OCI-LY7 (cell line): ENCODE measurements around the gene DIAPH2. TPM values are rescaled to one million over a fixed set of nuclear protein-coding genes. Genes with fewer than 3 reads are reported as not detected.

Experiments
- BruUV-seq: library from RNA; stranded (reverse); fragments of 400-500 nt; replicated peaks from 2 replicates; lab custom pipeline; 2021; lab: Mats Ljungman, UMichigan
- CTCF ChIA-PET: fragments of 300-600 bp; sonication (Branson Sonifier 250); formaldehyde crosslinking; loops from one replicate; lab custom pipeline; 2022; ENCODE audit warnings: antibody characterized with exemption; ENCODE audit not compliant: unreplicated experiment; lab: Charles Lee
- POLR2A ChIA-PET: fragments of 300-600 bp; sonication (Branson Sonifier 250); formaldehyde crosslinking; loops from one replicate; lab custom pipeline; 2022; ENCODE audit warnings: antibody characterized with exemption; lab: Charles Lee
- DNase-seq: peaks from one replicate; pipeline ENCODE4 v3.0.0-alpha.2; 2015; ENCODE audit warnings: low spot score
- H2AFZ ChIP-seq: fragments of 200-600 bp; sonication (generic), shearing (Covaris generic); 2 replicates; pipeline ENCODE4 v1.6.1; 2014; ENCODE audit warnings: mild to moderate bottlenecking, antibody characterized with exemption, low read length, moderate library complexity
- H3K27ac ChIP-seq: fragments of 200-600 bp; sonication (generic); 2 replicates; pipeline ENCODE4 v1.5.1; 2014; ENCODE audit warnings: mixed run types, low read depth, mild to moderate bottlenecking, moderate library complexity, low read length, inconsistent platforms; ENCODE audit not compliant: poor library complexity, severe bottlenecking
- H3K36me3 ChIP-seq: fragments of 200-600 bp; sonication (generic); 2 replicates; pipeline ENCODE4 v1.6.1; 2014; ENCODE audit warnings: mild to moderate bottlenecking, antibody characterized with exemption, low read length, moderate library complexity, mixed read lengths; ENCODE audit not compliant: insufficient read depth
- H3K4me1 ChIP-seq: fragments of 200-600 bp; sonication (generic); 2 replicates; pipeline ENCODE4 v1.5.1; 2014; ENCODE audit warnings: mild to moderate bottlenecking, low read length; ENCODE audit not compliant: insufficient read depth, poor library complexity, severe bottlenecking
- H3K4me2 ChIP-seq: fragments of 200-600 bp; sonication (generic); 2 replicates; pipeline ENCODE4 v1.6.1; 2014; ENCODE audit warnings: mild to moderate bottlenecking, low read length
- H3K4me3 ChIP-seq: fragments of 200-600 bp; sonication (generic); 2 replicates; pipeline ENCODE4 v1.5.1; 2014; ENCODE audit warnings: mild to moderate bottlenecking, low read depth, low read length; ENCODE audit not compliant: poor library complexity, severe bottlenecking
- H3K79me2 ChIP-seq: fragments of 200-600 bp; sonication (generic); 2 replicates; pipeline ENCODE4 v1.6.1; 2016; ENCODE audit warnings: low read depth, mild to moderate bottlenecking, low read length, moderate library complexity, mixed read lengths; ENCODE audit not compliant: insufficient read depth
- H3K9me2 ChIP-seq: fragments of 200-600 bp; sonication (generic); 2 replicates; pipeline ENCODE4 v1.6.1; 2016; ENCODE audit warnings: mild to moderate bottlenecking, low read length, mixed read lengths; ENCODE audit not compliant: insufficient read depth
- H3K9me3 ChIP-seq: fragments of 200-600 bp; sonication (generic); 2 replicates; pipeline ENCODE4 v1.6.1; 2014; ENCODE audit warnings: mild to moderate bottlenecking, mixed run types, low read length, mixed read lengths
- H4K20me1 ChIP-seq: fragments of 200-600 bp; sonication (generic); 2 replicates; pipeline ENCODE4 v1.6.1; 2014; ENCODE audit warnings: mild to moderate bottlenecking, antibody characterized with exemption, low read length, moderate library complexity, mixed read lengths; ENCODE audit not compliant: insufficient read depth
- EZH2phosphoT487 ChIP-seq: fragments of 200-600 bp; sonication (generic); IDR thresholded peaks from 2 replicates; pipeline ENCODE4 v1.6.1; 2018; ENCODE audit warnings: low read depth, borderline replicate concordance, mild to moderate bottlenecking, mixed run types, antibody characterized with exemption, low read length, moderate library complexity, mixed read lengths
- intact Hi-C: fragments of 100-400 bp; cut with micrococcal nuclease; formaldehyde crosslinking; loops from one replicate; pipeline ENCODE4 v1.10.0; 2022; ENCODE audit not compliant: unreplicated experiment
- total RNA-seq, 2 experiments: library from RNA; depleted of rRNA in 1 of 2; stranded (reverse); fragments of >200 nt in 1 of 2; shearing (Covaris generic) in 1 of 2; gene quantifications; 2 replicates each; pipeline ENCODE4 v1.2.3, GENCODE V29; 2014 to 2022
- TF ChIP-seq, protein P1 (sequence below): fragments of 200-600 bp; sonication (generic); conservative IDR thresholded peaks from 2 replicates; pipeline ENCODE4 v1.5.1; 2014; ENCODE audit warnings: mild to moderate bottlenecking, antibody characterized with exemption, low read length, moderate library complexity, mixed read lengths

Gene DIAPH2
- total RNA-seq, 2 experiments from 2014 or later = 21.3 to 21.5 TPM

DNA sequence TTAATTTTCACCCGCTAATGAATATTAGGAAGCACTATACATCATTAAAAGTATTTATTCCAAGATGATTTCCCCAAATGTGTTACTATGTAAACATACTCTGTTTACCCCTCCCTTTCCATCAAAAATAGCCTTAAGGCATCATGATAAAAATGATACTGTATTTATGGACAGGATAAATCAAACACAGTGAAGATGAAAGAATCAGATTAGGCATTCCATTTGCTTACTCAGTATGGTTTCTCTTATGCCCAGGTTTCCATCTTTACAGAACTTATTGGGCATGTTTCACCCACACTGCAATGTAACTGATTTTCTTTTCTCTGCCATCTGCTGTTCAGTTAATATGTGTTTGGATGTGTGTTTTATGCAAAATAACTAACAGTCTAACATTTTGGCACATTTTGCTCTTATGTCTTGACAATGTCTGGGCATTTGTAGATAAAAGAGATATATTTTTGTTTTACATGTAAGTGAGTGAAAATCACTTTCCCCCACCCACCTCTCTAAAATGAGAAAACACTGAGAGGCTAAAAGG, 644.3 kb downstream of the DIAPH2 start:
- intact Hi-C loops = no loop called here
- no peak for TF ChIP-seq EZH2phosphoT487
- TF ChIP-seq, protein P1, sequence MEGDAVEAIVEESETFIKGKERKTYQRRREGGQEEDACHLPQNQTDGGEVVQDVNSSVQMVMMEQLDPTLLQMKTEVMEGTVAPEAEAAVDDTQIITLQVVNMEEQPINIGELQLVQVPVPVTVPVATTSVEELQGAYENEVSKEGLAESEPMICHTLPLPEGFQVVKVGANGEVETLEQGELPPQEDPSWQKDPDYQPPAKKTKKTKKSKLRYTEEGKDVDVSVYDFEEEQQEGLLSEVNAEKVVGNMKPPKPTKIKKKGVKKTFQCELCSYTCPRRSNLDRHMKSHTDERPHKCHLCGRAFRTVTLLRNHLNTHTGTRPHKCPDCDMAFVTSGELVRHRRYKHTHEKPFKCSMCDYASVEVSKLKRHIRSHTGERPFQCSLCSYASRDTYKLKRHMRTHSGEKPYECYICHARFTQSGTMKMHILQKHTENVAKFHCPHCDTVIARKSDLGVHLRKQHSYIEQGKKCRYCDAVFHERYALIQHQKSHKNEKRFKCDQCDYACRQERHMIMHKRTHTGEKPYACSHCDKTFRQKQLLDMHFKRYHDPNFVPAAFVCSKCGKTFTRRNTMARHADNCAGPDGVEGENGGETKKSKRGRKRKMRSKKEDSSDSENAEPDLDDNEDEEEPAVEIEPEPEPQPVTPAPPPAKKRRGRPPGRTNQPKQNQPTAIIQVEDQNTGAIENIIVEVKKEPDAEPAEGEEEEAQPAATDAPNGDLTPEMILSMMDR = no peak
- H3K4me3 ChIP-seq = no peak overlapping the region
- H3K27ac ChIP-seq = no peak overlapping the region
- BruUV-seq = no TSS peak
- CTCF ChIA-PET = no interaction called here
- H2AFZ ChIP-seq = no peak overlapping the region
- no peaks in the 10 kb centered on the region for H4K20me1 ChIP-seq
- H3K4me1 ChIP-seq = peaks cover 41% of the 10 kb centered on the region
- no peak overlapping the region for H3K4me2 ChIP-seq
- no peaks in the 10 kb centered on the region for H3K9me2 ChIP-seq
- H3K9me3 ChIP-seq = no peaks in the 10 kb centered on the region
- no peak for DNase-seq
- no peaks in the 10 kb centered on the region; the same call in 1 of the 2 replicates for H3K36me3 ChIP-seq
- POLR2A ChIA-PET = interaction anchor here (0.7 kb wide), 1 partner anchor 121 kb away, joined by 3 read pairs; no protein-coding TSS in a partner anchor
- no peaks in the 10 kb centered on the region for H3K79me2 ChIP-seq

- Histone ChIP-seq H2AFZ (no peak overlapping the region), H3K4me2 (no peak overlapping the region), H3K9me2 (no peaks in the 10 kb centered on the region), H4K20me1 (no peaks in the 10 kb centered on the region), H3K4me1 (peaks cover 40% of the 10 kb centered on the region), H3K36me3 (no peaks in the 10 kb centered on the region; the same call in 1 of the 2 replicates), H3K9me3 (no peaks in the 10 kb centered on the region), H3K79me2 (no peaks in the 10 kb centered on the region), H3K27ac (no peak overlapping the region), H3K4me3 (no peak overlapping the region)
- no peak for DNase-seq
- POLR2A ChIA-PET = no interaction called here
- intact Hi-C loops = no loop called here
- BruUV-seq = no TSS peak
- TF ChIP-seq EZH2phosphoT487 = no peak
- TF ChIP-seq, protein P1 = no peak
- CTCF ChIA-PET = no interaction called here
Measured at GRCh38 chrX:97330151-97330550, 645.5 kb downstream of the DIAPH2 start.

DNA sequence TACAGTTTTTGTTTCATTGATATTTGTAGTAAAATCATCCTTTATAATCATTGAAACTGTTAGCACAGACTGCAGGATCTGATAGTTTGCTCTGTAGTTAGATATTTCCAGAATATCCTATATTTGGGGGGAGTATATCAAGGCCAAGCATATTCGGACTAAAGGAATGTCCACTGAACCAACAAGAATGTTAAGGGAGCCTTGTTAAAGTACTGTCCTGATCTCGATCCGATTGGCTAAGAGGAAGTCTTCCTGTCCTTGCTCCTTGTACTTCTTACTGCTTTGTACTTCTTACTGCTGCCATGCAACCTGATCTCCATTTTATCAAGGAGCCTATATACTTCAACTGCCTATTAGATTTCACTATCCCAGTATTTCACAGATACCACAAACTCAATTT, 648.3 kb downstream of the DIAPH2 start:
- Histone ChIP-seq H3K36me3 (no peaks in the 10 kb centered on the region; the same call in 1 of the 2 replicates), H3K9me2 (no peaks in the 10 kb centered on the region), H3K79me2 (no peaks in the 10 kb centered on the region), H3K9me3 (no peaks in the 10 kb centered on the region), H4K20me1 (no peaks in the 10 kb centered on the region), H3K4me1 (peaks cover 23% of the 10 kb centered on the region), H3K27ac (no peak overlapping the region), H2AFZ (no peak overlapping the region), H3K4me2 (no peak overlapping the region), H3K4me3 (no peak overlapping the region)
- POLR2A ChIA-PET = no interaction called here
- no peak for DNase-seq
- no TSS peak for BruUV-seq
- intact Hi-C loops = no loop called here
- TF ChIP-seq, protein P1 = no peak
- no peak for TF ChIP-seq EZH2phosphoT487
- CTCF ChIA-PET = no interaction called here
